ENCODE measurements around the gene LARGE1.

The LARGE1 gene

DNA sequence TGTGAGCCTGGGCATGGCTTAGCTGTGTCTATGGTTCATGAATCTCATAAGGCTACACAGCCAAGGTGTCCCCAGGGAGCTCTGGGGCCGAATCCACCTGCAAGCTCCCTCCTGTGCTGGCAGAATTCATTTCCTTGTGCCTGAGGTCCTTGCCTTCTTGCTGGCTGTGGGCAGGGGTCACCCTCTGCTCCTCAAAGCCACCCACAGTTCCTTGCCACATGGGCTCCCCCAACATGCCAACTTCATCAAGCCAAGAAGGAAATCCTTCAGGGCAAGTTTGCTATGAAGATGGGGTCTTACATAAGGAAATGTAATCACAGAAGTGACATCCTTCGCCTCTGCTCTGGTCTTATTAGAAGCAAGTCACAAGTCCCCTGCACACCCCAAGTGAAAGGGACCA is 24.8 kb downstream of the LARGE1 start:
- Mint-ChIP-seq H3K36me3 (ENCODE audit: low read depth) (peaks cover 5% of the 10 kb centered on the region), H3K9me3 (no peaks in the 10 kb centered on the region), H3K4me1 (peaks cover 28% of the 10 kb centered on the region), H3K27ac (no peak overlapping the region), H3K27me3 (ENCODE audit: low read depth) (no peaks in the 10 kb centered on the region), H3K4me3 (no peak overlapping the region)
- TF ChIP-seq, protein P1, sequence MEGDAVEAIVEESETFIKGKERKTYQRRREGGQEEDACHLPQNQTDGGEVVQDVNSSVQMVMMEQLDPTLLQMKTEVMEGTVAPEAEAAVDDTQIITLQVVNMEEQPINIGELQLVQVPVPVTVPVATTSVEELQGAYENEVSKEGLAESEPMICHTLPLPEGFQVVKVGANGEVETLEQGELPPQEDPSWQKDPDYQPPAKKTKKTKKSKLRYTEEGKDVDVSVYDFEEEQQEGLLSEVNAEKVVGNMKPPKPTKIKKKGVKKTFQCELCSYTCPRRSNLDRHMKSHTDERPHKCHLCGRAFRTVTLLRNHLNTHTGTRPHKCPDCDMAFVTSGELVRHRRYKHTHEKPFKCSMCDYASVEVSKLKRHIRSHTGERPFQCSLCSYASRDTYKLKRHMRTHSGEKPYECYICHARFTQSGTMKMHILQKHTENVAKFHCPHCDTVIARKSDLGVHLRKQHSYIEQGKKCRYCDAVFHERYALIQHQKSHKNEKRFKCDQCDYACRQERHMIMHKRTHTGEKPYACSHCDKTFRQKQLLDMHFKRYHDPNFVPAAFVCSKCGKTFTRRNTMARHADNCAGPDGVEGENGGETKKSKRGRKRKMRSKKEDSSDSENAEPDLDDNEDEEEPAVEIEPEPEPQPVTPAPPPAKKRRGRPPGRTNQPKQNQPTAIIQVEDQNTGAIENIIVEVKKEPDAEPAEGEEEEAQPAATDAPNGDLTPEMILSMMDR (IDR thresholded peaks at IDR 0.05; ENCODE audit: unreplicated experiment in 3 of 3): no peak

- no peaks in the 10 kb centered on the region for H3K27me3 Mint-ChIP-seq (ENCODE audit: low read depth)
- H3K4me3 Mint-ChIP-seq: no peak overlapping the region
- H3K4me1 Mint-ChIP-seq: peaks cover 22% of the 10 kb centered on the region
- peaks cover 5% of the 10 kb centered on the region for H3K36me3 Mint-ChIP-seq (ENCODE audit: low read depth)
- H3K9me3 Mint-ChIP-seq: no peaks in the 10 kb centered on the region
- TF ChIP-seq, protein P1 (IDR thresholded peaks at IDR 0.05; ENCODE audit: unreplicated experiment in 3 of 3): no peak
- no peak overlapping the region for H3K27ac Mint-ChIP-seq
These were observed 25.8 kb downstream of the LARGE1 start for GRCh38 chr22:33894515-33894914.

GRCh38 chr22:33894036-33894435 is 26.2 kb downstream of the LARGE1 start:
- no peak overlapping the region for H3K4me3 Mint-ChIP-seq

DNA sequence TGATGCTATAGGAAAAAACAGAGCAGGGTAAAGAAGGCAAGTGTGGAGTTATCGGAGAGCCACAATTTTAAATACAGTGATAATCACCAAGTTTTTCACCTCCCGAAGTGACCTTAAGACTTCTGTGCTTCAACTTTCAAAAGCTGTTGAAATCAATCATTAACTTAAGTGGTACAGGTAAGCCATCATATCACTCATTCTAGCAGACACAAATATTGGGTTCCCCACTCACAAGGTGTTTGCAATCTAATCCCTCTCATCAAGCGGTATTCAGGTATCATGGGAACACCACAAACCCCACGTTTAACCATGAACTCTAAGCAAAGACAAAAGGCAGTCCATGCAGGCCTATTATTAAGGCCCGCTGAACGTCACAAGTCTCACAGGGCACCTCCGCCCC is 26.8 kb downstream of the LARGE1 start:
- TF ChIP-seq, protein P1 (IDR thresholded peaks at IDR 0.05; ENCODE audit: unreplicated experiment in 3 of 3): no peak
- Mint-ChIP-seq H3K36me3 (ENCODE audit: low read depth) (peaks cover 5% of the 10 kb centered on the region), H3K9me3 (no peaks in the 10 kb centered on the region), H3K27me3 (ENCODE audit: low read depth) (no peaks in the 10 kb centered on the region), H3K4me1 (peaks cover 22% of the 10 kb centered on the region), H3K27ac (peak overlapping the region in 1 of 3 experiments; percentile 13), H3K4me3 (no peak overlapping the region)

More at GRCh38 chr22:33894036-33894435, 26.2 kb downstream of the LARGE1 start:
- peaks cover 5% of the 10 kb centered on the region for H3K36me3 Mint-ChIP-seq (ENCODE audit: low read depth)
- H3K9me3 Mint-ChIP-seq: no peaks in the 10 kb centered on the region
- H3K27me3 Mint-ChIP-seq (ENCODE audit: low read depth): no peaks in the 10 kb centered on the region
- peaks cover 22% of the 10 kb centered on the region for H3K4me1 Mint-ChIP-seq
- H3K27ac Mint-ChIP-seq: no peak overlapping the region
- TF ChIP-seq, protein P1 (IDR thresholded peaks at IDR 0.05; ENCODE audit: unreplicated experiment in 3 of 3): no peak

DNA sequence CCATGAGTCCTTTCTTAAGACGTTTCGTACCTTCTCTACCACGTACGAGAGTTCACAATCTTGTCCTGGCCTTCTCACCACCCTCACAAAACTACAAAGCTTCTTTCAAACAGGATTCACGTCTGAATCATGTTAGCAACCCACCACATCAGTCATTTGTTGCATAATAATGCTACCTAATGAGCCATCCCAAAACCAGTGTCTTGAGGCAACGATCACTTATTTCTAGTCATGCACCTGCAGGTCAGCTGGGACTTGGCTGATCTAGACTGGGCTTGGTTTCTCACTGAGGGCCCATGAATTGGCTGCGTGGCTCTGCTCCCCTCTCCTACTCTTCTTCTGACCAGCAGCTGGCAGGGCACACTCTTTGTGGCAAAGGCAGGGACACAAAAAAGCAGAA is 28.3 kb downstream of the LARGE1 start:
- peaks cover 5% of the 10 kb centered on the region for H3K36me3 Mint-ChIP-seq (ENCODE audit: low read depth)
- no peak overlapping the region for H3K27ac Mint-ChIP-seq
- H3K9me3 Mint-ChIP-seq: no peaks in the 10 kb centered on the region
- peaks cover under 1% of the 10 kb centered on the region for H3K27me3 Mint-ChIP-seq (ENCODE audit: low read depth)
- TF ChIP-seq, protein P1 (IDR thresholded peaks at IDR 0.05; ENCODE audit: unreplicated experiment in 3 of 3): no peak
- H3K4me3 Mint-ChIP-seq: no peak overlapping the region
- H3K4me1 Mint-ChIP-seq: peaks cover 8% of the 10 kb centered on the region

- TF ChIP-seq, protein P1 (IDR thresholded peaks at IDR 0.05; ENCODE audit: unreplicated experiment in 3 of 3): no peak
- peaks cover 3% of the 10 kb centered on the region for H3K4me1 Mint-ChIP-seq
- no peak overlapping the region for H3K4me3 Mint-ChIP-seq
- peaks cover 3% of the 10 kb centered on the region for H3K27me3 Mint-ChIP-seq (ENCODE audit: low read depth)
- H3K36me3 Mint-ChIP-seq (ENCODE audit: low read depth): peaks cover 5% of the 10 kb centered on the region
- no peak overlapping the region for H3K27ac Mint-ChIP-seq
- no peaks in the 10 kb centered on the region for H3K9me3 Mint-ChIP-seq
These were observed 28.8 kb downstream of the LARGE1 start for GRCh38 chr22:33891455-33891854.

Data from nephron (organoid).